HG03159 (cell line): ENCODE results near the gene NUDT21.
"Not testable (repeated sequence)": the region's sequence is repeated elsewhere in the genome, so short reads cannot be mapped to it uniquely, and the experiment has no call there.

Source experiments
- ATAC-seq: cut with Tn5 transposase; IDR thresholded peaks from one replicate; pipeline ENCODE4 v1.9.1; 2021; ENCODE audit warnings: mild to moderate bottlenecking, moderate library complexity; ENCODE audit not compliant: unreplicated experiment

The NUDT21 gene

GRCh38 chr16:56420613-56421012, 30.5 kb downstream of the NUDT21 start:
- no peak for ATAC-seq

GRCh38 chr16:56419740-56420548, 31.2 kb downstream of the NUDT21 start:
- ATAC-seq, result no peak

GRCh38 chr16:56417138-56417537, 34.0 kb downstream of the NUDT21 start:
- no peak for ATAC-seq

- ATAC-seq, result no peak
Observed at GRCh38 chr16:56415875-56416274, 35.3 kb downstream of the NUDT21 start.

GRCh38 chr16:56414366-56414765, 36.8 kb downstream of the NUDT21 start:
- no peak for ATAC-seq

GRCh38 chr16:56413381-56413780, 37.8 kb downstream of the NUDT21 start:
- no peak for ATAC-seq

GRCh38 chr16:56411624-56412023, 39.5 kb downstream of the NUDT21 start:
- ATAC-seq, result no peak

DNA sequence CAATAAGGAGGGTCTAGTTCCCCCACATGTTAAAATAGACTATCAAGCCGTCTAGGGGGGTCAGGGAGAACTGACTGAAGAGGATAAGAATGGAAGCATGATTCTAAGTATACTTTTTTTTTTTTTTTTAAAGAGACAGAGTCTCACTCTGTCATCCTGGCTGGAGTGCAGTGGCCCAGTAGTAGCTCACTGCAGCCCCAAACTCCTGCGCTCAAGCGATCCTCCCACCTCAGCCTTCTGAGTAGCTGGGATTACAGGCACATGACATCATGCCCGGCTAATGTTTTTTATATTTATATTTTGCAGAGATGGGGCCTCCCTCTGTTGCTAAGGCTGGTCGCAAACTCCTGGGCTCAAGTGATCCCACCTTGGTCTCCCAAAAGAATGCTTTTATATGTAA, 40.0 kb downstream of the NUDT21 start:
- ATAC-seq, result no peak

DNA sequence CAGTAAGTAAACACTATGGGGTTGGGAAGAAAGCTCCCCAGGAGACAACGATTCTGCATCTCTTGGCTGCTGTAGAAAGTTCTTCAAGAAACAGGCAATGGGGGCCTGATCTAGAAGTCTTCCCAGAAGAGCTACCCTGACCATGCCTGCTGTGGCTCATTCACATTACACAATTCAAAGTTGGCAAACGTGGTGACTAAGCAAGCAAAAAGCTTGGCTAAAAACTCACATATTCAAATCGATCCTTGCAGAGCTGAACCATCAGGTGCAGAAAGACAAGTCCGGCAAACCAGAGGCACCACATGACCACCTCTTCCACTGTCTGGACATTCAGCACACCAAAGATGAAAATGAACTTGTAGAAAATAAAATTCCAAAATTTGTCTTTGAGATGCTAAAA, 41.9 kb downstream of the NUDT21 start:
- ATAC-seq, result no peak

DNA sequence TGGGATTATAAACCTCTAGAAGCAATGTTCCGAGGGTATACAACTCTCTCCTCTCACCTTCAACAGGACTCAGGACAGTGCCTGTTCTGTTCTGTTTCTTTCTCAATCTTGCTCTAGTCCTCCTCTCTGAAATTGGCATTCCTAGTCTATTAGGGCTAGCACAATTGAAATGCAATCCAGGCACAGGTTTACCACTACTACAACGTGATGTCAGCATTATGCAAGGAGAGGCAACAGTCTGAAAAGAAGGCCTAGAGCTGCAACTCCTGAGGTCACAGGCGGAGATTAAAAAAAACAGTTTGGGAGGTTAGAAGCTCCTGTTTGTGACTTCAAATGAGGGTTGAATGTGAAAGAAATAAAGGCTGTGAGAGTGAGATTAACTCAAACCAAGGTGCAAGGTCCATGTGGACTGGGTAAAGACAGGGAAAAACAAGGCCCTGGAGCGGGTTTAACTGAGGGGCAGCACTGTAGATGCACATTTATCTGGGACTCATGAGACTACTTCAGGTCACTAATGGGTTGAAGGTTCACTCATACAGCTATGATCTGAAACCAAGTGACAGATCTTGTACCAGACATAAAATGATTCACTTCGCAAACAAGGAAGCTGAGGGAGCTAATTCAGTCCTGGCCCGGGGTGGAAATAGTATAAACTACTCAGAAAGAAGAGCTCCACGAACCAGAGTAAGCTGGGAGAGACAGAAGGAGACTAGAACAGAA, 42.6 kb downstream of the NUDT21 start:
- no peak for ATAC-seq

GRCh38 chr16:56405977-56406672, 45.0 kb downstream of the NUDT21 start:
- no peak for ATAC-seq

- no peak for ATAC-seq
Observed at GRCh38 chr16:56401482-56401881, 49.6 kb downstream of the NUDT21 start.

GRCh38 chr16:56400458-56400857, 50.7 kb downstream of the NUDT21 start:
- ATAC-seq, result no peak

- ATAC-seq, result no peak
Observed at GRCh38 chr16:56399486-56399885, 51.6 kb downstream of the NUDT21 start.

- no peak for ATAC-seq
Observed at GRCh38 chr16:56399047-56399446, 52.1 kb downstream of the NUDT21 start.

DNA sequence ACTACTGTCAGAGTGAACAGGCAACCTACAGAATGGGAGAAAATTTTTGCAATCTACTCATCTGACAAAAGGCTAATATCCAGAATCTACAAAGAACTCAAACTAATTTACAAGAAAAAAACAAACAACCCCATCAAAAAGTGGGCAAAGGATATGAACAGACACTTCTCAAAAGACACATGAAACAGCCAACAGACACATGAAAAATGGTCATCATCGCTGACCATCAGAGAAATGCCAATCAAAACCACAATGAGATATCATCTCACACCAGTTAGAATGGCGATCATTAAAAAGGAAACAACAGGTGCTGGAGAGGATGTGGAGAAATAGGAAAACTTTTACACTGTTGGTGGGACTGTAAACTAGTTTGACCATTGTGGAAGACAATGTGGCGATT, 54.4 kb downstream of the NUDT21 start:
- not testable (repeated sequence) for ATAC-seq

DNA sequence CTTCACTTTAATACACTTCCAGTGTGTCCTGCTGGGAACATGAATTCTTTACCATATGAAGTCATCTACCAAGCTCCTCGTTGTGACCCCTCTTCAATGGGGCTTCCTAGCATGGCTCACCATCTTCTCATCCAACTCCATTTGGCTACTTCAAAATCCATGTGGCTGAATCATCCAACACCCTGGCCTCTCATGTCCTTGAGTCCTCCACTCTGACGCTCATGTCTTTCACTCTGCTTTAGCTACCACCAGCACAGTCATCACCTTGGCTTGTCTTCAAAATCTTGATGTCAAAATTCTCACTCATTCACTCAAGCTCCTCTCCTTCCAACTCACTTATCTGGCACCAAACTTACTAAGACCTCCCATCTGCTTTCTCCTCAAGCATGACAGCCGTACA, 61.6 kb downstream of the NUDT21 start:
- no peak for ATAC-seq

GRCh38 chr16:56388209-56388608, 62.9 kb downstream of the NUDT21 start:
- no peak for ATAC-seq

GRCh38 chr16:56387396-56387795, 63.7 kb downstream of the NUDT21 start:
- no peak for ATAC-seq

GRCh38 chr16:56384074-56384721, 66.9 kb downstream of the NUDT21 start:
- ATAC-seq, result no peak

DNA sequence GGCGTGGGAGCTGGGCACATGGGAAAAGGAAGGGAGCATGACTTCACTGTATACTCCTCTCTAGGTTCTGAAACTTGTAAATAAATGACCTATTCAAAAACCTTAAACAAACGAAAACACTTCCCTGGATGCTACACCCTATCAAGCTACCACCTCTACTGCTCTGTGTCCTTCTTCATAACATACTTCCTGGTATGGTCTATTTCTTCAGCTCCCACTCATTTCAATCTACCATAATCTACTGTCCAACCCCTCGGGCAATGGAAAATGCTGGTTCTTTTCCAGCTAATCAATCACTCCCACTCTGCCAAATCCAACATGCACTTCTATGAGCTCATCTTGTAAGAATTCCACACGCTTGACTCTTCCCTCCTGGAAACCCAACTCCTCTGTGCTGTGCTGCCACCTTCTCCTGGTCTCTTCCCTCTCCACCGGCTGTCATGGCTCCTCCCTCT, 68.2 kb downstream of the NUDT21 start:
- ATAC-seq, result no peak
